Endothelial cell of umbilical vein (primary cell): ENCODE measurements around the gene NAV2. TPM values are rescaled to one million over a fixed set of nuclear protein-coding genes. Genes with fewer than 3 reads are reported as not detected.

Source experiments
- BruUV-seq: library from RNA; stranded (reverse); fragments of 400-500 nt; replicated peaks from 2 replicates; lab custom pipeline; 2021; lab: Mats Ljungman, UMichigan
- CTCF ChIA-PET: fragments of 300-600, 350-600 bp; sonication (Branson Sonifier 250); formaldehyde crosslinking; loops from one replicate; lab custom pipeline; 2021; ENCODE audit warnings: antibody characterized with exemption, inconsistent platforms; lab: Charles Lee
- POLR2A ChIA-PET: fragments of 300-600, 350-600 bp; sonication (Branson Sonifier 250); formaldehyde crosslinking; loops from one replicate; lab custom pipeline; 2021; ENCODE audit warnings: antibody characterized with exemption, inconsistent platforms; lab: Charles Lee
- DNase-seq: peaks from one replicate; pipeline ENCODE4 v3.0.0-alpha.2; 2011; ENCODE audit warnings: low read depth, low spot score
- FAIRE-seq: peaks from 2 replicates; lab custom pipeline; 2011; peaks lifted over from hg19 to GRCh38; lab: Jason Lieb, UNC
- H2AFZ ChIP-seq: 2 replicates; pipeline ENCODE4 v1.6.0; 2012; ENCODE audit warnings: low read depth, low read length, control low read depth, inconsistent platforms
- H3K27ac ChIP-seq: 2 replicates; pipeline ENCODE4 v1.5.1; 2011; ENCODE audit warnings: low read depth, mild to moderate bottlenecking, control low read depth, low read length, moderate library complexity; ENCODE audit not compliant: insufficient read depth
- H3K27me3 ChIP-seq, 2 experiments: 2 replicates each; pipeline versions ENCODE4 v1.6.0 to v1.6.1; 2011; ENCODE audit warnings: low read length in 2 of 2, mixed read lengths in 1 of 2; ENCODE audit not compliant: control insufficient read depth in 2 of 2, insufficient read depth in 2 of 2
- H3K36me3 ChIP-seq, 2 experiments: 2 replicates in 1 of 2; 3 replicates in 1 of 2; pipeline ENCODE4 v1.5.1; 2011; ENCODE audit warnings: low read length in 2 of 2, mild to moderate bottlenecking in 1 of 2, moderate library complexity in 1 of 2; ENCODE audit not compliant: control insufficient read depth in 2 of 2, insufficient read depth in 2 of 2; ENCODE audit errors: extremely low read depth in 1 of 2
- H3K4me1 ChIP-seq: 3 replicates; pipeline ENCODE4 v1.5.1; 2011; ENCODE audit warnings: mild to moderate bottlenecking, low read length; ENCODE audit not compliant: control insufficient read depth, insufficient read depth; ENCODE audit errors: extremely low read depth
- H3K4me2 ChIP-seq: 2 replicates; pipeline ENCODE4 v1.6.1; 2011; ENCODE audit warnings: low read length, control low read depth, mixed read lengths; ENCODE audit not compliant: insufficient read depth
- H3K4me3 ChIP-seq, 3 experiments: fragments of 200-600 bp in 1 of 3; sonication (generic), shearing (Covaris generic) in 1 of 3; replicated peaks in 1 of 3; 2 replicates each; pipeline ENCODE4 v1.5.1; 2011 to 2016; ENCODE audit warnings: control low read depth in 3 of 3, low read length in 3 of 3, mild to moderate bottlenecking in 2 of 3, inconsistent platforms in 1 of 3, low read depth in 1 of 3, moderate library complexity in 1 of 3; ENCODE audit not compliant: insufficient read depth in 1 of 3
- H3K79me2 ChIP-seq: 2 replicates; pipeline ENCODE4 v1.6.0; 2012; ENCODE audit warnings: low read length, inconsistent platforms; ENCODE audit not compliant: control insufficient read depth, insufficient read depth
- H3K9ac ChIP-seq: replicated peaks from 2 replicates; pipeline ENCODE3; 2011; ENCODE audit warnings: low read length, control low read depth; ENCODE audit not compliant: insufficient read depth; ENCODE audit errors: extremely low read depth
- H3K9me1 ChIP-seq: replicated peaks from 3 replicates; pipeline ENCODE4 v1.6.0; 2011; ENCODE audit warnings: mild to moderate bottlenecking, low read length; ENCODE audit not compliant: control insufficient read depth, insufficient read depth; ENCODE audit errors: extremely low read depth
- H3K9me3 ChIP-seq: replicated peaks from 2 replicates; pipeline ENCODE4 v1.5.1; 2012; ENCODE audit warnings: low read length, inconsistent platforms; ENCODE audit not compliant: control insufficient read depth, insufficient read depth
- H4K20me1 ChIP-seq: replicated peaks from 2 replicates; pipeline ENCODE3; 2011; ENCODE audit warnings: mild to moderate bottlenecking, low read length; ENCODE audit not compliant: control insufficient read depth, insufficient read depth; ENCODE audit errors: extremely low read depth
- CTCF ChIP-seq, 2 donors: IDR thresholded peaks; 1 replicate in 1 of 2; 2 replicates in 1 of 2; pipeline ENCODE4 v1.5.1; 2011; ENCODE audit warnings: low read length in 2 of 2, mild to moderate bottlenecking in 2 of 2, moderate library complexity in 2 of 2, control low read depth in 1 of 2, inconsistent platforms in 1 of 2, low read depth in 1 of 2; ENCODE audit not compliant: insufficient read depth in 1 of 2; ENCODE audit errors: extremely low read depth in 1 of 2
- POLR2A ChIP-seq: IDR thresholded peaks from 2 replicates; pipeline ENCODE4 v1.6.1; 2012; ENCODE audit warnings: low read depth, mild to moderate bottlenecking, control low read depth, low read length
- dilution Hi-C: fragments of 300-500 bp; cut with MboI; formaldehyde crosslinking; loops from one replicate; pipeline ENCODE4 v1.15.0; 2019; ENCODE audit warnings: low sequenced_read_pairs; ENCODE audit not compliant: extremely low pct_ligation_motif_present
- intact Hi-C: fragments of 100-400 bp; cut with micrococcal nuclease; formaldehyde crosslinking; loops from one replicate; pipeline ENCODE4 v1.10.0; 2022
- polyA plus RNA-seq, 4 experiments: library from polyadenylated mRNA; depleted of rRNA in 3 of 4; stranded (reverse) in 3 of 4; unstranded in 1 of 4; fragments of >200 nt; gene quantifications; 2 replicates each; pipeline versions ENCODE4 v1.2.1 to v1.2.3, GENCODE V29; 2011 to 2012; ENCODE audit warnings: missing spikeins in 1 of 4
- total RNA-seq: library from RNA; stranded (reverse); gene quantifications from 2 replicates; pipeline ENCODE4 v1.2.3, GENCODE V29; 2021

NAV2 gene
- total and polyA plus RNA-seq, 2 donors (not counting 3 experiments of a cell fraction or from before 2014, with no cell fraction given) = 10.9 to 68.0 TPM

- ChIA-PET CTCF (interaction anchor here (0.6 to 1.9 kb wide), 5 partner anchors 11 to 103 kb away, joined by 3 to 5 read pairs (median 3); no protein-coding TSS in a partner anchor), POLR2A (no interaction called here)
- Histone ChIP-seq H3K4me2 (no peak overlapping the region), H4K20me1 (no peaks in the 10 kb centered on the region), H3K9me3 (no peaks in the 10 kb centered on the region), H3K9ac (no peak overlapping the region), H3K4me1 (no peaks in the 10 kb centered on the region), H3K27me3 (no peaks in the 10 kb centered on the region), H3K36me3 (peaks cover 4 to 27% of the 10 kb centered on the region in 2 experiments), H2AFZ (no peak overlapping the region), H3K9me1 (no peaks in the 10 kb centered on the region), H3K27ac (no peak overlapping the region), H3K79me2 (no peaks in the 10 kb centered on the region), H3K4me3 (no peak overlapping the region)
- no peak for DNase-seq
- no peak for TF ChIP-seq POLR2A
- no peak for TF ChIP-seq CTCF (IDR thresholded peaks at IDR 0.05; ENCODE audit: extremely low read depth in 1 of 2, insufficient read depth in 1 of 2, low read depth in 1 of 2, low read length in 2 of 2)
- no peak for FAIRE-seq
- intact Hi-C loops = no loop called here
- dilution Hi-C loops = no loop called here
- BruUV-seq = no TSS peak
Measured at GRCh38 chr11:20056109-20056949, 343.7 kb downstream of the NAV2 start.
